ENCODE measurements around the gene CD84.
"Not testable (repeated sequence)": the region's sequence is repeated elsewhere in the genome, so short reads cannot be mapped to it uniquely, and the experiment has no call there.

The CD84 gene

GRCh38 chr1:160538985-160539651, 40.2 kb downstream of the CD84 start:
- TF ChIP-seq MYC (IDR thresholded peaks at IDR 0.05; ENCODE audit: low read depth, low read length) (no peak), POLR2A (IDR thresholded peaks at IDR 0.05; ENCODE audit: extremely low read depth, insufficient read length) (no peak), CTCF (IDR thresholded peaks at IDR 0.05; ENCODE audit: low read depth, low read length) (no peak)
- no peak for DNase-seq (ENCODE audit: low read depth)
- H3K4me3 ChIP-seq (ENCODE audit: low read depth, low read length), result no peak overlapping the region

- DNase-seq (ENCODE audit: low read depth), result no peak
- TF ChIP-seq POLR2A (IDR thresholded peaks at IDR 0.05; ENCODE audit: extremely low read depth, insufficient read length) (no peak), MAX (IDR thresholded peaks at IDR 0.05; ENCODE audit: low read depth, low read length) (no peak), MYC (IDR thresholded peaks at IDR 0.05; ENCODE audit: low read depth, low read length) (no peak), CTCF (IDR thresholded peaks at IDR 0.05; ENCODE audit: low read depth, low read length) (no peak)
- H3K4me3 ChIP-seq (ENCODE audit: low read depth, low read length), result no peak overlapping the region
These were observed 41.3 kb downstream of the CD84 start for GRCh38 chr1:160537714-160538665.

GRCh38 chr1:160534823-160535605, 44.3 kb downstream of the CD84 start:
- DNase-seq (ENCODE audit: low read depth), result no peak
- TF ChIP-seq POLR2A (IDR thresholded peaks at IDR 0.05; ENCODE audit: extremely low read depth, insufficient read length) (no peak), MYC (IDR thresholded peaks at IDR 0.05; ENCODE audit: low read depth, low read length) (no peak), CTCF (IDR thresholded peaks at IDR 0.05; ENCODE audit: low read depth, low read length) (no peak), MAX (IDR thresholded peaks at IDR 0.05; ENCODE audit: low read depth, low read length) (no peak)
- no peak overlapping the region for H3K4me3 ChIP-seq (ENCODE audit: low read depth, low read length)

- not testable (repeated sequence) for DNase-seq (ENCODE audit: low read depth); H3K4me3 ChIP-seq (ENCODE audit: low read depth, low read length)
These were observed 46.8 kb downstream of the CD84 start for GRCh38 chr1:160532557-160532813.

- DNase-seq (ENCODE audit: low read depth); H3K4me3 ChIP-seq (ENCODE audit: low read depth, low read length): not testable (repeated sequence)
These were observed 47.3 kb downstream of the CD84 start for GRCh38 chr1:160531809-160532556.

- DNase-seq (ENCODE audit: low read depth), result not testable (repeated sequence)
These were observed 49.8 kb downstream of the CD84 start for GRCh38 chr1:160529401-160529952.

GRCh38 chr1:160523789-160524188, 55.5 kb downstream of the CD84 start:
- H3K4me3 ChIP-seq (ENCODE audit: low read depth, low read length); DNase-seq (ENCODE audit: low read depth): not testable (repeated sequence)

More at GRCh38 chr1:160529401-160529952, 49.8 kb downstream of the CD84 start:
- H3K4me3 ChIP-seq (ENCODE audit: low read depth, low read length), result not testable (repeated sequence)
